ENCODE results near the gene GJB5. TPM values are rescaled to one million over a fixed set of nuclear protein-coding genes. Genes with fewer than 3 reads are reported as not detected.

GJB5 gene
- total RNA-seq, 1 donor from 2014 or later, result not detected

GRCh38 chr1:34781844-34782391 is 27.1 kb downstream of the GJB5 start:
- no peak for DNase-seq (ENCODE audit: low spot score)
- H3K9ac ChIP-seq, result no peak overlapping the region
- no peaks in the 10 kb centered on the region for H3K36me3 ChIP-seq
- Mint-ChIP-seq H3K4me3 (no peak overlapping the region), H3K9me3 (no peaks in the 10 kb centered on the region), H3K27me3 (ENCODE audit: insufficient read depth, low read depth) (peaks cover 38% of the 10 kb centered on the region), H3K36me3 (no peaks in the 10 kb centered on the region), H3K4me1 (peaks cover 9% of the 10 kb centered on the region), H3K27ac (no peak overlapping the region)
- no peaks in the 10 kb centered on the region for H3K4me1 ChIP-seq
- H3K9me3 ChIP-seq (ENCODE audit: low read depth), result no peaks in the 10 kb centered on the region
- peaks cover 62% of the 10 kb centered on the region for H3K27me3 ChIP-seq
- peaks cover 9% of the 10 kb centered on the region for H4K20me1 ChIP-seq (ENCODE audit: low read depth)
- H3K27ac ChIP-seq, result no peak overlapping the region
- no peaks in the 10 kb centered on the region for H3F3A ChIP-seq (ENCODE audit: low read depth)
- H3K4me3 ChIP-seq, result peak overlapping the region; percentile 50
- peak; percentile 72 for TF ChIP-seq EZH2 (IDR thresholded peaks at IDR 0.05)
- TF ChIP-seq CTCF (IDR thresholded peaks at IDR 0.05), result no peak
- H3K79me2 ChIP-seq (ENCODE audit: low read depth), result no peaks in the 10 kb centered on the region
- peak overlapping the region; percentile 90 for H3K4me2 ChIP-seq
- peak overlapping the region; percentile 22 for H2AFZ ChIP-seq (replicated peaks)

- peaks cover 9% of the 10 kb centered on the region for H3K4me1 Mint-ChIP-seq
- no peaks in the 10 kb centered on the region for H3K36me3 Mint-ChIP-seq
- Histone ChIP-seq H3F3A (ENCODE audit: low read depth) (no peaks in the 10 kb centered on the region), H3K27me3 (peaks cover 47% of the 10 kb centered on the region), H3K4me1 (no peaks in the 10 kb centered on the region), H3K4me2 (no peak overlapping the region), H3K4me3 (no peak overlapping the region), H3K9ac (no peak overlapping the region), H4K20me1 (ENCODE audit: low read depth) (peaks cover 9% of the 10 kb centered on the region), H3K9me3 (ENCODE audit: low read depth) (no peaks in the 10 kb centered on the region), H3K27ac (no peak overlapping the region), H3K36me3 (no peaks in the 10 kb centered on the region), H3K79me2 (ENCODE audit: low read depth) (no peaks in the 10 kb centered on the region), H2AFZ (replicated peaks) (no peak overlapping the region)
- no peak for DNase-seq (ENCODE audit: low spot score)
- H3K9me3 Mint-ChIP-seq, result peaks cover 3% of the 10 kb centered on the region
- no peak for TF ChIP-seq EZH2phosphoT487 (IDR thresholded peaks at IDR 0.05)
- no peak for TF ChIP-seq EZH2 (IDR thresholded peaks at IDR 0.05)
- TF ChIP-seq CTCF (IDR thresholded peaks at IDR 0.05), result no peak
- no peak overlapping the region for H3K4me3 Mint-ChIP-seq
- no peak overlapping the region for H3K27ac Mint-ChIP-seq
- peaks cover 37% of the 10 kb centered on the region for H3K27me3 Mint-ChIP-seq (ENCODE audit: insufficient read depth, low read depth)
Observed at GRCh38 chr1:34784751-34785221, 29.9 kb downstream of the GJB5 start.

- Histone ChIP-seq H2AFZ (replicated peaks) (no peak overlapping the region), H3K27me3 (peaks cover 42% of the 10 kb centered on the region), H3K79me2 (ENCODE audit: low read depth) (no peaks in the 10 kb centered on the region), H3K27ac (no peak overlapping the region), H3F3A (ENCODE audit: low read depth) (no peaks in the 10 kb centered on the region), H3K9me3 (ENCODE audit: low read depth) (no peaks in the 10 kb centered on the region), H3K4me1 (no peaks in the 10 kb centered on the region), H3K4me3 (no peak overlapping the region), H3K9ac (no peak overlapping the region), H3K36me3 (no peaks in the 10 kb centered on the region), H4K20me1 (ENCODE audit: low read depth) (peaks cover 9% of the 10 kb centered on the region), H3K4me2 (no peak overlapping the region)
- TF ChIP-seq EZH2phosphoT487 (IDR thresholded peaks at IDR 0.05) (no peak), EZH2 (IDR thresholded peaks at IDR 0.05) (no peak), CTCF (IDR thresholded peaks at IDR 0.05) (no peak)
- Mint-ChIP-seq H3K27me3 (ENCODE audit: insufficient read depth, low read depth) (peaks cover 34% of the 10 kb centered on the region), H3K27ac (no peak overlapping the region), H3K4me3 (no peak overlapping the region), H3K4me1 (peaks cover 9% of the 10 kb centered on the region), H3K9me3 (peaks cover 3% of the 10 kb centered on the region), H3K36me3 (no peaks in the 10 kb centered on the region)
- DNase-seq (ENCODE audit: low spot score), result no peak
Observed at GRCh38 chr1:34785231-34785874, 30.5 kb downstream of the GJB5 start.

Measured in neural progenitor cell (in vitro differentiated cells).